SK-N-SH (cell line): ENCODE results near the gene CDV3. TPM values are rescaled to one million over a fixed set of nuclear protein-coding genes. Genes with fewer than 3 reads are reported as not detected.

Experiments
- CTCF ChIA-PET: fragments of 300-600, 350-600 bp; formaldehyde crosslinking; extraction: SDS; loops from one replicate; lab custom pipeline; 2021; lab: Yijun Ruan, JAX
- POLR2A ChIA-PET: fragments of 350-600 bp; sonication (Branson Sonifier 250); formaldehyde crosslinking; extraction: SDS; loops from one replicate; lab custom pipeline; 2020; ENCODE audit warnings: antibody characterized with exemption, inconsistent platforms; lab: Yijun Ruan, JAX
- DNase-seq: peaks from one replicate; pipeline ENCODE4 v3.0.0; 2012
- H2AFZ ChIP-seq: fragments of 200-600 bp; sonication (generic); 2 replicates; pipeline ENCODE4 v1.8.1; 2016; ENCODE audit warnings: antibody characterized with exemption, mild to moderate bottlenecking, low read depth
- H3F3A ChIP-seq: fragments of 200-600 bp; sonication (generic); replicated peaks from 2 replicates; pipeline ENCODE3; 2016; ENCODE audit warnings: antibody characterized with exemption, mild to moderate bottlenecking; ENCODE audit not compliant: insufficient read depth
- H3K27ac ChIP-seq, 2 experiments: fragments of 200-500 bp in 1 of 2; fragments of 200-600 bp in 1 of 2; sonication (Bioruptor generic) in 1 of 2; sonication (generic), shearing (Covaris generic) in 1 of 2; 2 replicates each; pipeline versions ENCODE4 v1.5.1 to v1.6.1; 2014 to 2016; ENCODE audit warnings: low read depth in 2 of 2, inconsistent platforms in 1 of 2, low read length in 1 of 2, mild to moderate bottlenecking in 1 of 2, mixed read lengths in 1 of 2
- H3K27me3 ChIP-seq: fragments of 200-600 bp; sonication (generic), shearing (Covaris generic); 2 replicates; pipeline ENCODE4 v1.6.1; 2016; ENCODE audit warnings: mixed run types; ENCODE audit not compliant: insufficient read depth
- H3K36me3 ChIP-seq, 2 experiments: fragments of 200-500 bp in 1 of 2; fragments of 200-600 bp in 1 of 2; sonication (Bioruptor generic) in 1 of 2; sonication (generic) in 1 of 2; replicated peaks in 1 of 2; 2 replicates each; pipeline versions ENCODE3 to v1.5.1; 2014 to 2016; ENCODE audit warnings: low read length in 1 of 2, mild to moderate bottlenecking in 1 of 2; ENCODE audit not compliant: insufficient read depth in 2 of 2, control insufficient read depth in 1 of 2
- H3K4me1 ChIP-seq, 2 experiments: fragments of 200-500 bp in 1 of 2; fragments of 200-600 bp in 1 of 2; sonication (Bioruptor generic) in 1 of 2; sonication (generic), shearing (Covaris generic) in 1 of 2; 2 replicates each; pipeline versions ENCODE4 v1.5.1 to v1.6.1; 2014 to 2016; ENCODE audit warnings: low read depth in 1 of 2, low read length in 1 of 2, mixed run types in 1 of 2; ENCODE audit not compliant: insufficient read depth in 2 of 2, control insufficient read depth in 1 of 2
- H3K4me2 ChIP-seq: fragments of 200-600 bp; sonication (generic), shearing (Covaris generic); 2 replicates; pipeline ENCODE4 v1.6.1; 2017; ENCODE audit warnings: mixed run types
- H3K4me3 ChIP-seq, 2 experiments: fragments of 200-500 bp in 1 of 2; fragments of 200-600 bp in 1 of 2; sonication (Bioruptor generic) in 1 of 2; sonication (generic), shearing (Covaris generic) in 1 of 2; 2 replicates each; pipeline versions ENCODE4 v1.5.1 to v1.8.1; 2014 to 2016; ENCODE audit warnings: low read depth in 2 of 2, inconsistent platforms in 1 of 2, low read length in 1 of 2, mild to moderate bottlenecking in 1 of 2, mixed read lengths in 1 of 2, moderate library complexity in 1 of 2
- H3K79me2 ChIP-seq: fragments of 200-600 bp; sonication (generic); 2 replicates; pipeline ENCODE4 v1.8.1; 2017; ENCODE audit warnings: mild to moderate bottlenecking; ENCODE audit not compliant: insufficient read depth
- H3K9ac ChIP-seq: fragments of 200-600 bp; sonication (generic); 2 replicates; pipeline ENCODE4 v1.6.1; 2017; ENCODE audit warnings: mixed run types
- H3K9me2 ChIP-seq: fragments of 200-600 bp; sonication (generic); 2 replicates; pipeline ENCODE4 v1.6.1; 2017; ENCODE audit warnings: mixed run types
- H3K9me3 ChIP-seq: fragments of 200-600 bp; sonication (generic); 2 replicates; pipeline ENCODE4 v1.6.1; 2017; ENCODE audit warnings: mixed run types, mild to moderate bottlenecking, moderate library complexity
- H4K20me1 ChIP-seq: fragments of 200-600 bp; sonication (generic); 2 replicates; pipeline ENCODE4 v1.6.1; 2017; ENCODE audit warnings: mild to moderate bottlenecking, mixed run types; ENCODE audit not compliant: insufficient read depth
- FOXM1 ChIP-seq: IDR thresholded peaks from 2 replicates; pipeline ENCODE4 v1.4.0; 2012; ENCODE audit warnings: low read depth, mild to moderate bottlenecking
- GABPA ChIP-seq: IDR thresholded peaks from 2 replicates; pipeline ENCODE4 v1.4.0; 2012; ENCODE audit warnings: low read depth, mild to moderate bottlenecking
- GATA2 ChIP-seq: sonication (generic); formaldehyde crosslinking; IDR thresholded peaks from 2 replicates; pipeline ENCODE4 v1.5.0; 2020; ENCODE audit warnings: mild to moderate bottlenecking, missing genetic modification reagents
- NFIC ChIP-seq: IDR thresholded peaks from 2 replicates; pipeline ENCODE4 v1.4.0; 2012; ENCODE audit warnings: borderline replicate concordance
- TCF12 ChIP-seq: IDR thresholded peaks from 2 replicates; pipeline ENCODE4 v1.4.0; 2012
- WGBS: methylation state at CpG from one replicate; pipeline ENCODE4 v1.1.6; 2017; ENCODE audit warnings: low lambda C conversion rate; 5-methylcytosine and 5-hydroxymethylcytosine counted together
- polyA plus RNA-seq, 3 experiments: library from polyadenylated mRNA; depleted of rRNA; stranded (reverse); fragments of >200 nt; gene quantifications; 2 replicates each; pipeline ENCODE4 v1.2.3, GENCODE V29; 2012
- TF ChIP-seq, protein P1 (sequence below): fragments of 150-350 bp; IDR thresholded peaks from 2 replicates; pipeline ENCODE4 v1.6.1; 2016; ENCODE audit warnings: mild to moderate bottlenecking, low read depth, low read length
- TF ChIP-seq, protein P2 (sequence below): IDR thresholded peaks from 2 replicates; pipeline ENCODE4 v1.4.0; 2012; ENCODE audit warnings: low read depth, borderline replicate concordance

The CDV3 gene
- polyA plus RNA-seq, 1 of the 3 experiments (the other 2 are of a cell fraction), result 35.4 TPM

DNA sequence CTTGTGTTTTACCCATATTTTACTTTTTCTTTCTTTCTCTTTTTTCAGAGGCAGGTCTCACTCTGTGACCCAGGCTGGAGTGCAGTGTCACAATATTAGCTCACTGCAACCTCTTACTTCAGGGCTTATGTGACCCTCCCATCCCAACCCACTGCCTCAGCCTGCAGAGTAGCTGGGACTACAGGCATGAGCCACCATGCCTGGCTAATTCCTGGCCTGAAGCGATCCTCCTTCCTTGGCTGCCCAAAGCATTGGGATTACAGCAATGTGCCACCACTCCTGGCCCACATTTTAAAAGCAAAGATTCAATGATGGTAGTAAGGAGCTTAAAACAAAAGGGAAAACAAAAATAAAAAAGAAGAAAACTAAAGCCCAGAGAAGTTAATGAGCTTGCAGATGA lies 11.1 kb upstream of the CDV3 start:
- no peak overlapping the region for H3K9ac ChIP-seq
- no peak overlapping the region for H3K4me3 ChIP-seq
- no peak overlapping the region for H3K4me2 ChIP-seq
- no peaks in the 10 kb centered on the region for H3F3A ChIP-seq
- no peaks in the 10 kb centered on the region for H3K79me2 ChIP-seq
- no peak overlapping the region for H2AFZ ChIP-seq
- no peaks in the 10 kb centered on the region for H4K20me1 ChIP-seq
- TF ChIP-seq NFIC (no peak), FOXM1 (no peak)
- TF ChIP-seq, protein P1, sequence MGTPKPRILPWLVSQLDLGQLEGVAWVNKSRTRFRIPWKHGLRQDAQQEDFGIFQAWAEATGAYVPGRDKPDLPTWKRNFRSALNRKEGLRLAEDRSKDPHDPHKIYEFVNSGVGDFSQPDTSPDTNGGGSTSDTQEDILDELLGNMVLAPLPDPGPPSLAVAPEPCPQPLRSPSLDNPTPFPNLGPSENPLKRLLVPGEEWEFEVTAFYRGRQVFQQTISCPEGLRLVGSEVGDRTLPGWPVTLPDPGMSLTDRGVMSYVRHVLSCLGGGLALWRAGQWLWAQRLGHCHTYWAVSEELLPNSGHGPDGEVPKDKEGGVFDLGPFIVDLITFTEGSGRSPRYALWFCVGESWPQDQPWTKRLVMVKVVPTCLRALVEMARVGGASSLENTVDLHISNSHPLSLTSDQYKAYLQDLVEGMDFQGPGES, result no peak
- DNase-seq, result no peak
- H3K9me2 ChIP-seq, result no peaks in the 10 kb centered on the region
- no peaks in the 10 kb centered on the region for H3K36me3 ChIP-seq
- H3K9me3 ChIP-seq, result no peaks in the 10 kb centered on the region
- ChIA-PET POLR2A (interaction anchor here (2.6 kb wide), 1 partner anchor 11 kb away, joined by 8 read pairs; the partner anchor contains the start of gene CDV3), CTCF (interaction anchor here (1.0 to 1.4 kb wide), 2 partner anchors 11 to 832 kb away, joined by 3 read pairs; partner anchors contain the start of gene CDV3)
- no peak overlapping the region for H3K27ac ChIP-seq
- no peaks in the 10 kb centered on the region for H3K27me3 ChIP-seq
- WGBS, result 95% methylated on average over 1 of the region's 1 CpG
- H3K4me1 ChIP-seq, result peaks cover 0 to 2% of the 10 kb centered on the region in 2 experiments; a peak in 1 of 4 replicates

DNA sequence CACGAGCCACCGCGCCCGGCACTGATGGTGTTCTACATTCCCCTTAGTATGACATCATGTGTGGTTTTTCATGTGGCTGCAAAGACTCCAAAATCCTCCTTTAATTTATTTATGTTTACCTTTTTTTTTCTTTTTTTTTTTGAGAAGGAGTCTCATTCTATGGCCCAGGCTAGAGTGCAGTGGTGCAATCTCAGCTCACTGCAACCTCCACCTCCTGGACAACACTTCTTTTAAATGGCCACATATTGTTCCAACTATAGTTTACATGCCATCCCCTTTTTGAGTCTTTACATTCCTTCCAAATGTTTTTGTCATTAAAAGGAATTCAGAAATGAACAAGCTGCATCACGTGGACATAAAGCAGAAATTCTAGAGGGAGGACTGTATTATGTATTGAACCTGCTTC lies 10.3 kb upstream of the CDV3 start:
- Histone ChIP-seq H3F3A (peaks cover 4% of the 10 kb centered on the region), H3K4me2 (no peak overlapping the region), H3K4me3 (no peak overlapping the region), H3K27ac (no peak overlapping the region), H3K9me3 (no peaks in the 10 kb centered on the region), H4K20me1 (no peaks in the 10 kb centered on the region), H3K9ac (no peak overlapping the region), H3K79me2 (no peaks in the 10 kb centered on the region)
- 59% methylated on average over 5 of the region's 5 CpGs for WGBS
- ChIA-PET POLR2A (interaction anchor here (2.6 kb wide), 1 partner anchor 10 kb away, joined by 8 read pairs; the partner anchor contains the start of gene CDV3), CTCF (interaction anchor here (0.5 to 1.0 kb wide), 2 partner anchors 10 to 765 kb away, joined by 3 read pairs; partner anchors contain the start of gene CDV3)
- TF ChIP-seq, protein P1, result no peak
- TF ChIP-seq GATA2, result no peak
- TF ChIP-seq FOXM1, result no peak
- no peak for TF ChIP-seq GABPA
- TF ChIP-seq, protein P2, sequence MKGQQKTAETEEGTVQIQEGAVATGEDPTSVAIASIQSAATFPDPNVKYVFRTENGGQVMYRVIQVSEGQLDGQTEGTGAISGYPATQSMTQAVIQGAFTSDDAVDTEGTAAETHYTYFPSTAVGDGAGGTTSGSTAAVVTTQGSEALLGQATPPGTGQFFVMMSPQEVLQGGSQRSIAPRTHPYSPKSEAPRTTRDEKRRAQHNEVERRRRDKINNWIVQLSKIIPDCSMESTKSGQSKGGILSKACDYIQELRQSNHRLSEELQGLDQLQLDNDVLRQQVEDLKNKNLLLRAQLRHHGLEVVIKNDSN, result peak; percentile 69; the same call in 1 of the 2 replicates
- peak; percentile 34; the same call in 1 of the 2 replicates for TF ChIP-seq TCF12
- TF ChIP-seq, all 33 proteins: peak for 2
- Histone ChIP-seq H3K36me3 (no peaks in the 10 kb centered on the region), H3K9me2 (no peaks in the 10 kb centered on the region), H3K4me1 (peaks cover 0 to 2% of the 10 kb centered on the region in 2 experiments; a peak in 1 of 4 replicates), H2AFZ (no peak overlapping the region), H3K27me3 (no peaks in the 10 kb centered on the region)
- DNase-seq, result no peak
